K562 (cell line): ENCODE results near the gene TIFAB.

Experiments
- CBX5 ChIP-seq: IDR thresholded peaks from 2 replicates; pipeline ENCODE4 v1.6.1; 2014; ENCODE audit warnings: low read depth, borderline replicate concordance
- EGR1 ChIP-seq: fragments of 450-650 bp; conservative IDR thresholded peaks from 2 replicates; pipeline ENCODE4 v1.6.1; 2017; ENCODE audit warnings: mild to moderate bottlenecking
- TEAD4 ChIP-seq, 2 experiments: sonication (generic) in 1 of 2; formaldehyde crosslinking in 1 of 2; IDR thresholded peaks; 2 replicates each; pipeline versions ENCODE4 v1.6.1 to v1.8.0; 2012 to 2022; ENCODE audit warnings: borderline replicate concordance in 1 of 2, inconsistent platforms in 1 of 2, low read length in 1 of 2, mild to moderate bottlenecking in 1 of 2, missing genetic modification reagents in 1 of 2
- TF ChIP-seq, protein P1 (sequence below): fragments of 200-600 bp; sonication (generic); IDR thresholded peaks from one replicate; pipeline ENCODE4 v1.6.1; 2012; ENCODE audit warnings: mild to moderate bottlenecking, low read depth, low read length, inconsistent platforms

DNA sequence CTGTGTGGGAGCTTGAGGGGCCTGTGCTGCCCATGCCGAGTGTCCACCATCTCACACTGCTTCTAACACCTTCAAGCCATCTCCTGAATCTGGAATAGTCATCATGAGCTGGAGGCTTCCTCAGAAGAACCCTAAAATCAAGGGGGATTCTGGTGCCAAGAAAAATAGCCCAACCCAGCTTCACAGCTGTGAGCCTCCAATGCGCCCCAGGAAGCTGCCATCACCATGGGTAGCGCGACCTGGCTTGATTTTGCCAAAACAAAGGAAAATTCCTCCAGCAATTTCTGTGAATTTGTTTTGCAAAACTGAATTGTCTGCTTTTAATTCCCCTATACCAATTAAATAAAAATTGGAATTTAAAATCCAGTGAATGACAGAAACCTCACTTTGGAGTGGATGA lies 6.2 kb upstream of the TIFAB start:
- TF ChIP-seq TEAD4 (IDR thresholded peaks at IDR 0.05; ENCODE audit: low read length) = no peak
- no peak for TF ChIP-seq TEAD4 (CRISPR knock-in tag; IDR thresholded peaks at IDR 0.05; ENCODE audit: borderline replicate concordance)
- TF ChIP-seq, protein P1, sequence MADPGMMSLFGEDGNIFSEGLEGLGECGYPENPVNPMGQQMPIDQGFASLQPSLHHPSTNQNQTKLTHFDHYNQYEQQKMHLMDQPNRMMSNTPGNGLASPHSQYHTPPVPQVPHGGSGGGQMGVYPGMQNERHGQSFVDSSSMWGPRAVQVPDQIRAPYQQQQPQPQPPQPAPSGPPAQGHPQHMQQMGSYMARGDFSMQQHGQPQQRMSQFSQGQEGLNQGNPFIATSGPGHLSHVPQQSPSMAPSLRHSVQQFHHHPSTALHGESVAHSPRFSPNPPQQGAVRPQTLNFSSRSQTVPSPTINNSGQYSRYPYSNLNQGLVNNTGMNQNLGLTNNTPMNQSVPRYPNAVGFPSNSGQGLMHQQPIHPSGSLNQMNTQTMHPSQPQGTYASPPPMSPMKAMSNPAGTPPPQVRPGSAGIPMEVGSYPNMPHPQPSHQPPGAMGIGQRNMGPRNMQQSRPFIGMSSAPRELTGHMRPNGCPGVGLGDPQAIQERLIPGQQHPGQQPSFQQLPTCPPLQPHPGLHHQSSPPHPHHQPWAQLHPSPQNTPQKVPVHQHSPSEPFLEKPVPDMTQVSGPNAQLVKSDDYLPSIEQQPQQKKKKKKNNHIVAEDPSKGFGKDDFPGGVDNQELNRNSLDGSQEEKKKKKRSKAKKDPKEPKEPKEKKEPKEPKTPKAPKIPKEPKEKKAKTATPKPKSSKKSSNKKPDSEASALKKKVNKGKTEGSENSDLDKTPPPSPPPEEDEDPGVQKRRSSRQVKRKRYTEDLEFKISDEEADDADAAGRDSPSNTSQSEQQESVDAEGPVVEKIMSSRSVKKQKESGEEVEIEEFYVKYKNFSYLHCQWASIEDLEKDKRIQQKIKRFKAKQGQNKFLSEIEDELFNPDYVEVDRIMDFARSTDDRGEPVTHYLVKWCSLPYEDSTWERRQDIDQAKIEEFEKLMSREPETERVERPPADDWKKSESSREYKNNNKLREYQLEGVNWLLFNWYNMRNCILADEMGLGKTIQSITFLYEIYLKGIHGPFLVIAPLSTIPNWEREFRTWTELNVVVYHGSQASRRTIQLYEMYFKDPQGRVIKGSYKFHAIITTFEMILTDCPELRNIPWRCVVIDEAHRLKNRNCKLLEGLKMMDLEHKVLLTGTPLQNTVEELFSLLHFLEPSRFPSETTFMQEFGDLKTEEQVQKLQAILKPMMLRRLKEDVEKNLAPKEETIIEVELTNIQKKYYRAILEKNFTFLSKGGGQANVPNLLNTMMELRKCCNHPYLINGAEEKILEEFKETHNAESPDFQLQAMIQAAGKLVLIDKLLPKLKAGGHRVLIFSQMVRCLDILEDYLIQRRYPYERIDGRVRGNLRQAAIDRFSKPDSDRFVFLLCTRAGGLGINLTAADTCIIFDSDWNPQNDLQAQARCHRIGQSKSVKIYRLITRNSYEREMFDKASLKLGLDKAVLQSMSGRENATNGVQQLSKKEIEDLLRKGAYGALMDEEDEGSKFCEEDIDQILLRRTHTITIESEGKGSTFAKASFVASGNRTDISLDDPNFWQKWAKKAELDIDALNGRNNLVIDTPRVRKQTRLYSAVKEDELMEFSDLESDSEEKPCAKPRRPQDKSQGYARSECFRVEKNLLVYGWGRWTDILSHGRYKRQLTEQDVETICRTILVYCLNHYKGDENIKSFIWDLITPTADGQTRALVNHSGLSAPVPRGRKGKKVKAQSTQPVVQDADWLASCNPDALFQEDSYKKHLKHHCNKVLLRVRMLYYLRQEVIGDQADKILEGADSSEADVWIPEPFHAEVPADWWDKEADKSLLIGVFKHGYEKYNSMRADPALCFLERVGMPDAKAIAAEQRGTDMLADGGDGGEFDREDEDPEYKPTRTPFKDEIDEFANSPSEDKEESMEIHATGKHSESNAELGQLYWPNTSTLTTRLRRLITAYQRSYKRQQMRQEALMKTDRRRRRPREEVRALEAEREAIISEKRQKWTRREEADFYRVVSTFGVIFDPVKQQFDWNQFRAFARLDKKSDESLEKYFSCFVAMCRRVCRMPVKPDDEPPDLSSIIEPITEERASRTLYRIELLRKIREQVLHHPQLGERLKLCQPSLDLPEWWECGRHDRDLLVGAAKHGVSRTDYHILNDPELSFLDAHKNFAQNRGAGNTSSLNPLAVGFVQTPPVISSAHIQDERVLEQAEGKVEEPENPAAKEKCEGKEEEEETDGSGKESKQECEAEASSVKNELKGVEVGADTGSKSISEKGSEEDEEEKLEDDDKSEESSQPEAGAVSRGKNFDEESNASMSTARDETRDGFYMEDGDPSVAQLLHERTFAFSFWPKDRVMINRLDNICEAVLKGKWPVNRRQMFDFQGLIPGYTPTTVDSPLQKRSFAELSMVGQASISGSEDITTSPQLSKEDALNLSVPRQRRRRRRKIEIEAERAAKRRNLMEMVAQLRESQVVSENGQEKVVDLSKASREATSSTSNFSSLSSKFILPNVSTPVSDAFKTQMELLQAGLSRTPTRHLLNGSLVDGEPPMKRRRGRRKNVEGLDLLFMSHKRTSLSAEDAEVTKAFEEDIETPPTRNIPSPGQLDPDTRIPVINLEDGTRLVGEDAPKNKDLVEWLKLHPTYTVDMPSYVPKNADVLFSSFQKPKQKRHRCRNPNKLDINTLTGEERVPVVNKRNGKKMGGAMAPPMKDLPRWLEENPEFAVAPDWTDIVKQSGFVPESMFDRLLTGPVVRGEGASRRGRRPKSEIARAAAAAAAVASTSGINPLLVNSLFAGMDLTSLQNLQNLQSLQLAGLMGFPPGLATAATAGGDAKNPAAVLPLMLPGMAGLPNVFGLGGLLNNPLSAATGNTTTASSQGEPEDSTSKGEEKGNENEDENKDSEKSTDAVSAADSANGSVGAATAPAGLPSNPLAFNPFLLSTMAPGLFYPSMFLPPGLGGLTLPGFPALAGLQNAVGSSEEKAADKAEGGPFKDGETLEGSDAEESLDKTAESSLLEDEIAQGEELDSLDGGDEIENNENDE = no peak
- no peak for TF ChIP-seq EGR1
- no peak for TF ChIP-seq CBX5
